ENCODE results near the gene TMEM245.

- TF ChIP-seq CTCF (conservative IDR thresholded peaks at IDR 0.05; ENCODE audit: low read depth, low read length) (no peak), EZH2phosphoT487 (IDR thresholded peaks at IDR 0.05; ENCODE audit: borderline replicate concordance, low read length) (no peak), EZH2 (IDR thresholded peaks at IDR 0.05; ENCODE audit: low read length, unreplicated experiment) (no peak)
Measured at GRCh38 chr9:109072133-109072692, 47.5 kb downstream of the TMEM245 start.

Data from PC-3 (cell line).